CD4-positive, alpha-beta T cell treated with Interleukin-6 for 4 hours (primary cell): ENCODE results near the gene FEN1.

ENCODE experiments used
- DNase-seq: peaks from one replicate; pipeline ENCODE4 v3.0.0-alpha.2; 2020; ENCODE audit warnings: mixed read lengths

FEN1 gene

DNA sequence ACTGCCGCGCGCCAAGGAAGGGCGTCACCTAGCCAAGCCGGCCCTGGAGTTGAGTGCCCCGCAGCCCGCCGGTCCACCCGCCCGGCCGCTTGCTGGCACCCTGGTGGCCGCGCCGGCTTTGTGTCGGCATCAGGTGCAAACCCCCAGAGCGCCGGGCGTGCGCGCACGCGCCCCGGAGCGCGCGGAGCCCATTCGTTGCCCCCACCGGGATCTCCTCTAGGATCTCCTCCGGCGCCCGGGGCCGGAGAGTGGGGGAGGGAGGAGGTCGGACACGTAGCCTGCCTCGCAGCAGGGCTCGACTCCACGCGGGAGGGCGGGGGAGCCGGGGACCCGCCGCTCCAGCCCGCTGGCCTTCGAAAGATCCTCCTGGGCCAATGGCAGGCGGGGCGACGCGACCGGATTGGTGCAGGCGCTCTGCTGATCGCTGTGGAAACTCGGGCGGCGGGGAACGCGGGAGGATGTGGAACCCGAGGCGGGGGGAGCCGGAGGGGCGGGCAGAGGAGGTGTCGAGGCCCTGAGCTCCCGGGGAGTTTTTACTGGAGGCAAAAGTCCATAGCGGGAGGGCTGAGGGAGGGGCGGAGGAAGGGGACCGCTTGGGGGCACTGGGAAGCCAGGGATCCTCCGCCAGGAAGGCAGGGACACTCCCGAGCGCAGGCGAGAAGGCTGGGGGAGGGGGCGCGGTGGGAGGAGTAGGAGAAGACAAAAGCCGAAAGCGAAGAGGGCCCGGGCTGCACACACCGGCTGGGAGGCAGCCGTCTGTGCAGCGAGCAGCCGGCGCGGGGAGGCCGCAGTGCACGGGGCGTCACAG, 35.1 kb downstream of the FEN1 start, which contains the start of gene FADS2:
Gene FADS2 (plus strand): TSS at position 730 of the 808 bp plus-strand sequence. CDS start 91 bp downstream, outside the sequence.
- DNase-seq = peak; percentile 90

DNA sequence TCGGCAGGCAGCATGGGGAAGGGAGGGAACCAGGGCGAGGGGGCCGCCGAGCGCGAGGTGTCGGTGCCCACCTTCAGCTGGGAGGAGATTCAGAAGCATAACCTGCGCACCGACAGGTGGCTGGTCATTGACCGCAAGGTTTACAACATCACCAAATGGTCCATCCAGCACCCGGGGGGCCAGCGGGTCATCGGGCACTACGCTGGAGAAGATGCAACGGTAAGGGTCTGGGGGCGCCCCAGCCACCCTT, 35.6 kb downstream of the FEN1 start:
- no peak for DNase-seq

DNA sequence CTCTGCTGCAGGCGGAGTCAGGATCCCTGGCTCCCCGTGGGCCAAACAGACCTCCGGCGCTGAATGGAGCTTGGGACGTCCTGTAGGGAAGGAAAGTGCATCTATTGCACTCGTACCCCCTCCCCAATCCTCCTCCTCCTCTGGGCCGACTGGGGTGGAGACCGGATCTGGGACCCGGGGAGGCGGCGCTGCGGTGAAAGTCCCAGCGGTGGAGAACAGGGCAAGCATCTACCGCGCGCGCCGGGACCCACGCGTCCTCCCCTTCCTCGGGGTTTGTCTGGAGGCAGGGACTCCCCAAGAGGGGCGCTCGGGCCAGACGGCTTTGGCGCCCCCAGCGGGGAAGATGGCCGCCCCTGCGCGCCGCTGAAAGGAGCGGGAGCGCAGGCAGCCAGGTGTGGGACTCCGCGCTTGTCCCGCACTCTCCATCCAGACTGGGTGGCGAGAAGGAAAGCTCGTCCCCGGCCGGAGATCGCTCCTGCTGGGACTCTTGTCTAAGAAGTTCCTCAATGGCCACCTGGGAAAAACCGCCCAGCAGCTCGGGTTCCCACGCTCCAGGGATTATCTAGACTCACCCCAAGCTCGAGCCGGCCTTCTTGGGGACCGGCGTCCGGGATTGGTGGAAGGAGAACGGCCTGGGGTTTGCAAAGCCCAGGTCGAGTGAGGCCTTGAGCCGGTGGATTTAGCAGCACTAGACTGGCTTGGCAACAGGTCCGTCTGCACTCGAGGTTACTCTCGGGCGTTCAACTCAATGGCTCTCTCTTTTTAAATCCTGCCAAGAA, 36.1 kb downstream of the FEN1 start:
- DNase-seq = peak; percentile 52

DNA sequence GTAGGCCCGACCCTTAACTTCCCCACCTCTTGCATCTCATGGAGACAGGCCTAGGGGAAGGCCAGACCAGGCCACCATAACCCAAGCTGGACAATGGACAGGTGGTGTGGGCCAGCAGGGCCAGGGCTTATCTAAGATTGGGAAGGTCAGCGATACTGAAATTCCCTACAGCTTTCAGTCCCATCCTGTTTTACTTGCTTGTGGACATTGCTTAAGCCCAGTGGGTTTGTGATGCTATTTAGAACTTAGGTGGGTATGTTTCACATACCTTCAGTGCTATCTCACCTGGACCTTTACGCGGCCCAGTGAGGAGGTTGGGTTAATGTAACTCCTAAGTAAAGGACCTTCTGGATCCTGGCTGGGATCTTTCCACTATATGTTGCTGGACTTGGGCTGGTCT, 37.1 kb downstream of the FEN1 start:
- no peak for DNase-seq

GRCh38 chr11:61830237-61831105, 37.8 kb downstream of the FEN1 start:
- no peak for DNase-seq

- no peak for DNase-seq
Measured at GRCh38 chr11:61832207-61832606, 39.5 kb downstream of the FEN1 start.

DNA sequence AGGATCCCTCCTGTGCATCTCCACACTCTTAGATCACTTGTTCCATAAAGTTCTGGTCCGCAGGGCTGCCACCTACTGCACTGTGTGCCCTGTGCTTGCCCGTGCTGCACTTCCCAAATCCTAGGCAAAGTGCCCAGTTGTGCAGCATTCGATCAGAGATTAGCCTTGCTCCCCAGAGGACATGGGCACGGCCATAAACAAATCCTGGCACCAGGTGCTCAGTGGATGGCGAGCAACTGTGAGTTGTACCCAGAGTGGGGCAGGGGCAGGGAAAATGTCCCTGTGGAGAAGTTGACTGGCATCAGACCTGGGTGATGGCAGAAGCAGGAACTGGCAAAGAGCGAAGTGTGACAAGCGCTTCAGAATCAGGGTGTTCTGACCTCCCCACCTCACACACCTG, 40.0 kb downstream of the FEN1 start:
- no peak for DNase-seq

DNA sequence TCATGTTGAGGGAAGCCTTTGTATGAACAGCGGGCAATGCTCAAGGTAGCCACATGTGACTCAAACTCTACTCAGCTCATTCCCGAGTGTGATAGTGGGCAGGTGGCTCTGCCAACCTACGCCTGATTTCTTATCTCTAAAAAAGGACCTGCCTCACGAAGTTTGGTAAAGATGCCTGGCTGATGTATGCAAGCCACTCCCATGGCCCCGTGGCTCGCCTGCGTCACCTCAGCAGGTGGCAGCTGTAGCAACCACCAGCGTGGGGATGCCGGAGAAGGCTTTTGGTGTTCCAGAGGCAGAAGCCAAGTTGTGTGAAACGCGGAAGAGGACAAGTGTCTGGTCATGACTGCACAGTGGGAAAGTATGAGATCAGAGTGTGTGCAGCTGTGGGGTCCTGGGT, 40.8 kb downstream of the FEN1 start:
- peak; percentile 52 for DNase-seq

DNA sequence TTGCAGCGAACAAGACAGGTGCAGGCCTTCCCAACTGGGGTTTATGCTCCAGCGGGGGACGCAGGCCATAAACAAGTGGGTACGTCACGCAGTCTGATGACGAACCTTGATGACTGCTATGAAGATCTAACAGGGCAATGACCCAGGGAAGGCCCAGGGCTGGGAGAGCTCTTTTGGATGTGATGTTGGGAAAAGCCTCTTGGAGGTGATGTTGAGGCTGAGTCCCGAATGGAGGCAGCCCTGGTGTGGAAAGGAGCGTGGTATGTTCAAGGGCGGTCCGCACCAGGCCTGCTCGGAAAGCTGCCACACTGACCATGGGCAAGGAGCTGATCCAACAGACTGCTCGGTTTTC, 41.2 kb downstream of the FEN1 start:
- DNase-seq = no peak

- peak; percentile 67 for DNase-seq
Measured at GRCh38 chr11:61834278-61835048, 41.8 kb downstream of the FEN1 start.

DNA sequence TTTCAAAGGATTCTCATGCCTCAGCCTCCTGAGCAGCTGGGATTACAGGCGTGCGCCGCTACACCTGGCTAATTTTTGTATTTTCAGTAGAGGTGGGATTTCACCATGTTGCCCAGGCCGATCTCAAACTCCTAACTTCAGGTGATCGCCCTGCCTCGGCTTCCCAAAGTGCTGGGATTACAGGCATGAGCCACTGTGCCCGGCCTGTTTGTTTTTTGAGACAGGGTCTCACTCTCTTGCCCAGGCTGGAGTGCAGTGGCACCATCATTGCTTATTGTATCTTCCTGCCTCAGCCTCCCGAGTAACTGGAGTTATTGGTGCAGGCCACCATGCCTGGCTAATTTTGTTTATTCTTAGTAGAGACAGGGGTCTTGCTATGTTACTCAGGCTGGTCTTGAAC, 43.5 kb downstream of the FEN1 start:
- DNase-seq = no peak

GRCh38 chr11:61837411-61838005, 44.8 kb downstream of the FEN1 start:
- no peak for DNase-seq

- no peak for DNase-seq
Measured at GRCh38 chr11:61838501-61838900, 45.8 kb downstream of the FEN1 start.

GRCh38 chr11:61838921-61839320, 46.2 kb downstream of the FEN1 start:
- DNase-seq = no peak

GRCh38 chr11:61839742-61840141, 47.0 kb downstream of the FEN1 start:
- DNase-seq = no peak

DNA sequence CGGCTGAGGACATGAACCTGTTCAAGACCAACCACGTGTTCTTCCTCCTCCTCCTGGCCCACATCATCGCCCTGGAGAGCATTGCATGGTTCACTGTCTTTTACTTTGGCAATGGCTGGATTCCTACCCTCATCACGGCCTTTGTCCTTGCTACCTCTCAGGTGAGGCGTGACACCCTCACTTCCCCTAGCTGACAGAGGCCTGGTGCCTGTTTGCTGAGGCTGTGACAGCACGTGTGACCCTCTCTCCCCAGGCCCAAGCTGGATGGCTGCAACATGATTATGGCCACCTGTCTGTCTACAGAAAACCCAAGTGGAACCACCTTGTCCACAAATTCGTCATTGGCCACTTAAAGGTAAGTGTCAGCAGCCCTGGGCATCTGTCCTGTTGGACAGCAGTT, 47.7 kb downstream of the FEN1 start:
- no peak for DNase-seq

GRCh38 chr11:61841636-61842527, 49.2 kb downstream of the FEN1 start:
- no peak for DNase-seq

- no peak for DNase-seq
Measured at GRCh38 chr11:61842528-61842820, 49.8 kb downstream of the FEN1 start.

DNA sequence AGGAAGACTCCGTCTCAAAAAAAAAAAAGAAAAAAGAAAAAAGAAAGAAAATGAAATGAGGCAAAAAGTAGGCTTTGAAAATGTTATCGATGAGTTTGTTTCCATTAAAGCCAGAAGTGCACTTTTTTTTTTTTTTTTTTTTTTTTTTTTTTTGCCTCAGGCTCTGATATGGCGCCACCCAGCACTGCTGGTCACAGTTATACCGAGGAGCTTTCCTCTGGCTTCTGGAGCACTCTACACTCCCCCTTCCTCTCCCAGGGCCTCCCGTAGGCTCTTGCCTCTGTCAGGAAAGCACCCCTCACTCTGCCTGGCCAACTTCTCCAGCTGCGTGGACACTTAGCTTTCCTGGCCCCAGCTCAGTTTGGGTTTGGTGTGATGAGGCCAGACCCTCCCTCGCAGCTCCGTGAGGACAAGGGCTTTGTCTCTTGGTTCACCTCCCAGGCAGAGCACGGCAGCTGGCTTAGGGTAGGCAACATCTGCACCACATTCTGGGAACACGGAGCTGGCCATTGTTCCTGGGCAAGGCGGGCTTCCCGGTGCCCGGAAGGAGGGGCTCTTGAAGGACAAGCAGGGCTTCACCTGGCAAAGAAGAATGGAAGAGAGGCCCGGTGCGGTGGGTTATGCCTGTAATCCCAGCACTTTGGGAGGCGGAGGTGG, 52.3 kb downstream of the FEN1 start:
- DNase-seq = no peak

DNA sequence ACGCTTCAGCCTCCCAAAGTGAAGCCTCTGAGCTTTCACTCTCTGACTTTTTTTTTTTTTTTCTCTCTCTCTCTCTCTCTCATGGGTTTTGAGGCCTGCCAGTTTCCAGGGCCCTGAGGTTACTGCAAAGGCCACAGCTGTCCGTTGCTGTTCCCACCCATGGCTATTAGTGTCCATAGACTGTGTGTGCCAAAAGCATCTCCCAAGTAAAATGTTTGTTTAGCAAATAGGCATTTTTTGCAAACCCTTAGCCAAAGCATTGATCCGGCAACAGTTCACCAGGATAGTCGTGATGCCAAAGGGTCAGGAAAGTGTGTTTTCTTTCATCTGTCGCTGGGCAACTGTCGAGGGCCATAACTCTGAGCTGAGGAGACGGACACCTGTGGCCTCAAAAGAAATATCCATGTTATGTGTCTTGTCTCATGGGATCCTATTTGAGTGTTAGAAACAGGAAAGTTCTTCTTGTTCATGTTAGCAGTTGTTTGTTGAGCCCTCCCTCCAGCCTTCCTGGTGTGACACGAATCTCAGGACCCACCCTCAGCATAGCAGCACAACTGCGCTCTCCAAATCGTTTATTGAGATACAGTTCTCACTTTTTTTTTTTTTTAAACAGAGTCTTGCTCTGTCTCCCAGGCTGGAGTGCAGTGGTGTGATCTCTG, 53.8 kb downstream of the FEN1 start:
- DNase-seq = no peak
